Astrocyte (in vitro differentiated cells and primary cell): ENCODE measurements around the gene LVRN.

ENCODE experiments used
- EZH2 ChIP-seq: IDR thresholded peaks from 2 replicates; pipeline ENCODE4 v1.6.1; 2012; ENCODE audit warnings: mild to moderate bottlenecking, low read length, inconsistent platforms; ENCODE audit not compliant: insufficient read depth
- TF ChIP-seq, protein P1 (sequence below): IDR thresholded peaks from 2 replicates; pipeline ENCODE4 v1.5.1; 2011; ENCODE audit warnings: low read depth, mild to moderate bottlenecking, inconsistent platforms, low read length, moderate library complexity; ENCODE audit not compliant: insufficient read depth

DNA sequence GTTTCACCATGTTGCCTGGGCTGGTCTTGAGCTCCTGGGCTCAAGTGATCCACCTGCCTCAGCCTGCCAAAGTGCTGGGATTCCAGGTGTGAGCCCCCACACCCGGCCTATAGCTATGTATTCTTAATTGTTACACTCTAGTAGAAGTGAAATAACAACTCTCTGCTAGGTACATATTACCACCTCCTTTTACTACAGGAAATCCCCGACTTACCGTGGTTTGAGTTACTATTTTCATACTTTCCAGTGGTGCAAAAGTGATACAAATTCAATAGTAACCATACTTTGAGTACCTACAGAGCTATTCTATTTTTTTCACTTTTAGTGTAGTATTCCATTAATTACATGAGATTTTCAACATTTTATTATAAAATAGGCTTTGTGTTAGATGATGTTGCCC, 70.7 kb downstream of the LVRN start:
- TF ChIP-seq, protein P1, sequence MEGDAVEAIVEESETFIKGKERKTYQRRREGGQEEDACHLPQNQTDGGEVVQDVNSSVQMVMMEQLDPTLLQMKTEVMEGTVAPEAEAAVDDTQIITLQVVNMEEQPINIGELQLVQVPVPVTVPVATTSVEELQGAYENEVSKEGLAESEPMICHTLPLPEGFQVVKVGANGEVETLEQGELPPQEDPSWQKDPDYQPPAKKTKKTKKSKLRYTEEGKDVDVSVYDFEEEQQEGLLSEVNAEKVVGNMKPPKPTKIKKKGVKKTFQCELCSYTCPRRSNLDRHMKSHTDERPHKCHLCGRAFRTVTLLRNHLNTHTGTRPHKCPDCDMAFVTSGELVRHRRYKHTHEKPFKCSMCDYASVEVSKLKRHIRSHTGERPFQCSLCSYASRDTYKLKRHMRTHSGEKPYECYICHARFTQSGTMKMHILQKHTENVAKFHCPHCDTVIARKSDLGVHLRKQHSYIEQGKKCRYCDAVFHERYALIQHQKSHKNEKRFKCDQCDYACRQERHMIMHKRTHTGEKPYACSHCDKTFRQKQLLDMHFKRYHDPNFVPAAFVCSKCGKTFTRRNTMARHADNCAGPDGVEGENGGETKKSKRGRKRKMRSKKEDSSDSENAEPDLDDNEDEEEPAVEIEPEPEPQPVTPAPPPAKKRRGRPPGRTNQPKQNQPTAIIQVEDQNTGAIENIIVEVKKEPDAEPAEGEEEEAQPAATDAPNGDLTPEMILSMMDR = no peak
- TF ChIP-seq EZH2 = no peak
